ENCODE measurements around the gene SLC37A2.

GRCh38 chr11:125129316-125129993, 66.3 kb downstream of the SLC37A2 start:
- no peak for TF ChIP-seq CTCF (conservative IDR thresholded peaks at IDR 0.05; ENCODE audit: low read depth, low read length)
- no peak for TF ChIP-seq EZH2 (IDR thresholded peaks at IDR 0.05; ENCODE audit: low read length, unreplicated experiment)
- no peak for TF ChIP-seq EZH2phosphoT487 (IDR thresholded peaks at IDR 0.05; ENCODE audit: borderline replicate concordance, low read length)

Data from PC-3 (cell line).